Peyer's patch (tissue), 4 donors: Measurements from ENCODE around the gene SLC16A3. TPM values are rescaled to one million over a fixed set of nuclear protein-coding genes. Genes with fewer than 3 reads are reported as not detected.

Experiments
- DNase-seq, 3 donors: peaks; one replicate each; pipeline ENCODE4 v3.0.0-alpha.2; 2017 to 2019
- H3K27ac ChIP-seq, 4 donors: fragments of 200-600 bp; sonication (generic); one replicate each; pipeline ENCODE4 v1.5.1; 2016 to 2019
- H3K27me3 ChIP-seq, 2 donors: fragments of 200-600 bp; sonication (generic); one replicate each; pipeline ENCODE4 v1.5.1; 2019
- H3K36me3 ChIP-seq, 3 donors: fragments of 200-600 bp; sonication (generic); one replicate each; pipeline ENCODE4 v1.5.1; 2016 to 2019
- H3K4me1 ChIP-seq, 4 donors: fragments of 200-600 bp; sonication (generic); one replicate each; pipeline ENCODE4 v1.5.1; 2016 to 2019
- H3K4me3 ChIP-seq, 4 donors: fragments of 200-600 bp; sonication (generic); 1 replicate in 3 of 4; 2 replicates in 1 of 4; pipeline ENCODE4 v1.5.1; 2016 to 2019; ENCODE audit warnings: mild to moderate bottlenecking in 1 of 4
- H3K9me3 ChIP-seq, 4 donors: fragments of 200-600 bp; sonication (generic); one replicate each; pipeline ENCODE4 v1.5.1; 2016 to 2019; ENCODE audit warnings: mild to moderate bottlenecking in 1 of 4
- POLR2A ChIP-seq, 2 donors: fragments of 450-650 bp; IDR thresholded peaks; one replicate each; pipeline ENCODE4 v1.5.1; 2017; ENCODE audit warnings: antibody characterized with exemption in 2 of 2, mild to moderate bottlenecking in 2 of 2, moderate library complexity in 2 of 2
- total RNA-seq, 4 donors: library from RNA; depleted of rRNA; stranded (reverse); fragments of >200 nt; gene quantifications; one replicate each; pipeline ENCODE4 v1.1.0, GENCODE V29; 2016
- TF ChIP-seq, protein P1 (sequence below), 6 experiments: fragments of 450-650 bp in 4 of 6; fragments of 200-600 bp in 2 of 6; sonication (generic) in 1 of 6; IDR thresholded peaks; one replicate each; pipeline ENCODE4 v1.5.1; 2017 to 2019; ENCODE audit warnings: antibody characterized with exemption in 6 of 6, mild to moderate bottlenecking in 3 of 6, moderate library complexity in 1 of 6

The SLC16A3 gene
- 10 to 100 TPM; 18.9 to 55.0 (median 35.3) TPM for total RNA-seq

DNA sequence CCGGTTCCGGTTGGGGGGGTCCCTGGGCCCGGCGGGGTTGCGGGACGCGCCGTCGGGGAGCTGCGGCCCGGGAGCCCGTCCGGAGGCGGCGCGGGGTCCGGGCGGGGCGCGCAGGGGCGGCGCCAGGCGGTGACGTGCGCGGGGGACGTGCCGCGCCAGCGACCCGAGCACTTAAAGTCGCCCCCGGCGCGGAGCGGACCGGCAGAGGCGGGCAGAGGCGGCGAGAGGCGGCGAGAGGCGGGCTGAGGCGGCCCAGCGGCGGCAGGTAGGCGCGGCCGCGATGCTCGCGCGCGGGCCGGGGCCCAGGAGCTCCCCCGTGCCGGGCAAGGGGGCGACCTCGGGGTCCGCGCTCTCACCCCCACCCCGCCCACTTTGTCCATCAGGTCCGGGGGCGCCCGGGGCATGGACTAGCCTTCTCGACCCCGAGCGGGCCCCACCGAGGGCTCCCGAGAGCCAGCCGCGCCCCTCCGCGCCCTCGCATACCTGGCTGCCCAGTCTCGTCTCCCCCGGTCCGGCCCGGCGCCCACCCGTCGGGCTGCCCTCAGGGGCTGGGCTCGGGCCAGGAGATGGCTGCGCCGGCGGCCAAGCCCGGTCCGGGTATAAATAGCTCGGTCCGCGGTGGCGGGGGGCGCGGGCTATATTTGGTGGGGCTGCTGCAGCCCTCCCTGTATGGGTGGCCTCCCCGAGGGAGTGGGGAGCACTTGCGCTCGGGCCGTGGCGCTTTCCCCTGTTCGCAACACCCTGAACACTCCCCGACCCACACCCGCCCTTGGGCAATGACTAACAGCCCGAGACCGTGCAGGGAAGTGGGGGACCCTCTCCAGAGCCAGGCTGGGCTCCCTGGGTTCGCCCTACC, at the start of gene SLC16A3:
SLC16A3 (plus strand) TSS at position 201 of the 856 bp plus-strand sequence. CDS start 6,967 bp downstream, outside the sequence.
- Histone ChIP-seq H3K36me3 (no peaks in the 10 kb centered on the region), H3K9me3 (no peaks in the 10 kb centered on the region), H3K27ac (peak within 1 kb of the TSS; percentile 95 to 99 (median 96)), H3K4me1 (peaks cover 0 to 49% (median 27%) of the 10 kb centered on the region in 4 donors), H3K4me3 (peak within 1 kb of the TSS; percentile 73 to 89 (median 76)), H3K27me3 (no peaks in the 10 kb centered on the region)
- DNase-seq = peak; percentile 70 to 88 (median 85)
- peak in 1 of 2 donors; percentile 83 for TF ChIP-seq POLR2A (IDR thresholded peaks at IDR 0.05)
- TF ChIP-seq, protein P1, sequence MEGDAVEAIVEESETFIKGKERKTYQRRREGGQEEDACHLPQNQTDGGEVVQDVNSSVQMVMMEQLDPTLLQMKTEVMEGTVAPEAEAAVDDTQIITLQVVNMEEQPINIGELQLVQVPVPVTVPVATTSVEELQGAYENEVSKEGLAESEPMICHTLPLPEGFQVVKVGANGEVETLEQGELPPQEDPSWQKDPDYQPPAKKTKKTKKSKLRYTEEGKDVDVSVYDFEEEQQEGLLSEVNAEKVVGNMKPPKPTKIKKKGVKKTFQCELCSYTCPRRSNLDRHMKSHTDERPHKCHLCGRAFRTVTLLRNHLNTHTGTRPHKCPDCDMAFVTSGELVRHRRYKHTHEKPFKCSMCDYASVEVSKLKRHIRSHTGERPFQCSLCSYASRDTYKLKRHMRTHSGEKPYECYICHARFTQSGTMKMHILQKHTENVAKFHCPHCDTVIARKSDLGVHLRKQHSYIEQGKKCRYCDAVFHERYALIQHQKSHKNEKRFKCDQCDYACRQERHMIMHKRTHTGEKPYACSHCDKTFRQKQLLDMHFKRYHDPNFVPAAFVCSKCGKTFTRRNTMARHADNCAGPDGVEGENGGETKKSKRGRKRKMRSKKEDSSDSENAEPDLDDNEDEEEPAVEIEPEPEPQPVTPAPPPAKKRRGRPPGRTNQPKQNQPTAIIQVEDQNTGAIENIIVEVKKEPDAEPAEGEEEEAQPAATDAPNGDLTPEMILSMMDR (IDR thresholded peaks at IDR 0.05) = no peak

DNA sequence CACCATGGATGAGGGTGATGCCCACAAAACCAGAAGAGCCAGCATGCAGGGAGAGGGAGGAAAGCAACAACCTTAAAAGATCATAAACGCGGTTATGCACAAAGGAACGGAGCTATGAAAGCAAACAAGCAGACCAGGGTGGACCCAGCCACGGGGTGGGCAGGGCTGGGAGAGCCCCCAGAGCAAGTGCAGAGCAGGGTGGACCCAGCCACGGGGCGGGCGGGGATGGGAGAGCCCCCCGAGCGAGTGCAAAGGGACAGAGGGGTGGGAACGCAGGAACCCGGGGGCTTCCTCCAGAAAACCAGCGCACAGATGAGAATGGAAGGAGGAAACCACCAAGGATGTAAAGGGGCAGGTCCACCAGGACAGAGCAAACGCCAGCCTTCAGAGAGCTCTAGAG, 49.4 kb upstream of the SLC16A3 start:
- Histone ChIP-seq H3K9me3 (no peaks in the 10 kb centered on the region), H3K27me3 (no peaks in the 10 kb centered on the region), H3K4me3 (no peak overlapping the region), H3K27ac (no peak overlapping the region), H3K4me1 (no peaks in the 10 kb centered on the region), H3K36me3 (peaks cover 0 to 28% (median 0%) of the 10 kb centered on the region in 3 donors)
- DNase-seq = no peak
- no peak for TF ChIP-seq POLR2A (IDR thresholded peaks at IDR 0.05)
- TF ChIP-seq, protein P1 (IDR thresholded peaks at IDR 0.05) = no peak

DNA sequence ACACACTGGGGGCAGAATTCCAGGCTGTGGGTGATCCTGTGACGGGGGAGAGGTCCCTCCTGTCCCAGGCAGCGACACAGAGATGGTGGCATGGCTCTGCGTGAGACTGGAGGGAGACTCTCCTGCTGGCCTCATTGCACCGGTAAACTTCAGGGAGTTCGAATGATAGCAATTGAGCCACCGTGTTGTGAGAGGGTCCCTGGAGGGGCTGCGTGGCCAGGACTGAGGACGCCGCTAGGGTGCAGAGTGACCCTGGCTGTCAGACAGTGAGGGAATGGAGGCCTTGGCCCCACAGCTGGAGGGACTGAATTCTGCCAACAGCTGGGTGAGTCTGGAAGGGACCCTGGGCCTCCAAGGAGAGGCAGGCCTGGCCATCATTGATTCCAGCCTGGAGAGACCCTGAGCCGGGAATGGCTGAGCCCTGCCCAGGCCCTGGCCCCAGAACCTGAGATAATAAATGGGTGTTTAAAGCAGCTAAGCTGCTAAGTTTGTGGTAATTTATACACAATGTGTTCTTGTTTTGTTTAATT, 48.8 kb upstream of the SLC16A3 start:
- H3K36me3 ChIP-seq = peaks cover 0 to 31% (median 0%) of the 10 kb centered on the region in 3 donors
- H3K4me3 ChIP-seq = no peak overlapping the region
- H3K9me3 ChIP-seq = no peaks in the 10 kb centered on the region
- DNase-seq = no peak
- H3K4me1 ChIP-seq = no peaks in the 10 kb centered on the region
- TF ChIP-seq, protein P1 (IDR thresholded peaks at IDR 0.05) = no peak
- TF ChIP-seq POLR2A (IDR thresholded peaks at IDR 0.05) = no peak
- H3K27ac ChIP-seq = no peak overlapping the region
- H3K27me3 ChIP-seq = no peaks in the 10 kb centered on the region

DNA sequence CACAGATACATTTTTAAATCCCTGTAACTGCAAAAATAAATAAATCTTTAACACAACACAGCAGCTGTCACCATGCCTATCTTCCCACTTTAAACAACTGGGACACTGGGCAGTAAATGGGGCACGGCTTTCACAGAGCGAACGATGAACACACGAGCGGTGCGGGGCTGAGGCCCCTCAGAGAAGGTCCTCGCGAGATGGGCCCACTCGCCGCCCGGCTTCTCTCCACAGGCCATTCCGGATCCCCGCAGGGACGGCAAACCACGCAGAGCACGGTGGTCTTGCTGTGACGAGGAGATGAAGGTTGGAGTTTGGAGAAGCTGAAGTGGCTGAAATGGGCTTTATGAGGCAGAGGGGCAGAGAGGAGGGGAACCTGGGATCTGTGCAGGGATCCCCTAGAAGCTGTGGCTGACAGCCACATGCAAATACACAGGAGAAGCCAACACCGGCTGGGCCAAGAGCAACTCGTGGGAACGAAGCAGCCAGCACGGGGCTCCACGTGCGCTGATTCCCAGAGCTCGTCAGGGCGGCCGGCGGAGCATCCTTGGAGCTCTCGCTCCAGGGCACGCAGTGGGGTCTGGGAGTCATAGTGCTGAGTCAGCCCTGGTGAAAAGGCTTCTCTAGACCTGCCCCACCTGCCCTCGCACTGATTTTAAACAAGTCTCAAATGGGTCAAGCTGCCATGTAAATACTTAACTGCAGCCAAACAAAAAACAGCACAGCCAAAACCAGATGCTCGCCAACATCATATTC, 47.9 kb upstream of the SLC16A3 start:
- no peaks in the 10 kb centered on the region for H3K4me1 ChIP-seq
- H3K9me3 ChIP-seq = no peaks in the 10 kb centered on the region
- TF ChIP-seq, protein P1 (IDR thresholded peaks at IDR 0.05) = no peak
- no peak for TF ChIP-seq POLR2A (IDR thresholded peaks at IDR 0.05)
- no peak for DNase-seq
- H3K36me3 ChIP-seq = peaks cover 0 to 40% (median 0%) of the 10 kb centered on the region in 3 donors
- no peak overlapping the region for H3K27ac ChIP-seq
- H3K4me3 ChIP-seq = no peak overlapping the region
- no peaks in the 10 kb centered on the region for H3K27me3 ChIP-seq

DNA sequence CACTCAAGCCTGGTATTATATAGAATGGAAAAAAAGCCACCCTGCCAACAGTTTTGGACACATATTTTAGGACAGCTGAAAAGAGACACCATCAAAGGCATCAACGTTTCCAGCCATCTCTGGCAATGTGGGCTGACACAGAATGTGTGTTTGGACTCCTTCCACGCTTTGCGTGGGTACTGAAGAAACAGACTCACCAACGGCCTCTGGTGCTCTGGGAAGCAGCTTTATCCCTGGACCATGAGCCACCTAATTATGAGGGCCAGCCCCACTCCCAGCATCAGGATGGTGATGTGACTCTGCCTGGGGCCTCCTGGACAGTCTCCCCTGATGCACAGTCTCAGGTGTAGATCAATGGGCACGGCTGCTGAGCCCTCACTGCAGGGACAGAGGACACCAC, 44.1 kb upstream of the SLC16A3 start:
- Histone ChIP-seq H3K4me1 (no peaks in the 10 kb centered on the region), H3K27me3 (no peaks in the 10 kb centered on the region), H3K36me3 (peaks cover 0 to 38% (median 0%) of the 10 kb centered on the region in 3 donors), H3K9me3 (no peaks in the 10 kb centered on the region), H3K4me3 (no peak overlapping the region), H3K27ac (no peak overlapping the region)
- no peak for DNase-seq
- TF ChIP-seq, protein P1 (IDR thresholded peaks at IDR 0.05) = no peak
- TF ChIP-seq POLR2A (IDR thresholded peaks at IDR 0.05) = no peak
